Cardiac muscle cell (in vitro differentiated cells and primary cell): ENCODE data around the gene TJP2. TPM values are rescaled to one million over a fixed set of nuclear protein-coding genes. Genes with fewer than 3 reads are reported as not detected.

Experiments used
- DNase-seq, 2 donors: peaks; one replicate each; pipeline versions ENCODE4 v3.0.0 to v3.0.0-alpha.2; 2010 to 2017; ENCODE audit warnings: low read depth in 1 of 2, low spot score in 1 of 2
- H3K27ac ChIP-seq: fragments of 200-600 bp; sonication (generic); 2 replicates; pipeline ENCODE4 v1.5.1; 2016
- H3K27me3 ChIP-seq: fragments of 200-600 bp; sonication (generic); 2 replicates; pipeline ENCODE4 v1.6.0; 2016; ENCODE audit warnings: control low read depth
- H3K36me3 ChIP-seq: fragments of 200-600 bp; sonication (generic); 2 replicates; pipeline ENCODE4 v1.5.1; 2016; ENCODE audit warnings: control low read depth
- H3K4me1 ChIP-seq: fragments of 200-600 bp; sonication (generic); 2 replicates; pipeline ENCODE4 v1.8.1; 2017; ENCODE audit warnings: low read depth, mild to moderate bottlenecking, mixed run types
- H3K4me3 ChIP-seq: fragments of 200-600 bp; sonication (generic); 2 replicates; pipeline ENCODE4 v1.5.1; 2016; ENCODE audit warnings: mild to moderate bottlenecking
- H3K9me3 ChIP-seq: fragments of 200-600 bp; sonication (generic); 2 replicates; pipeline ENCODE4 v1.5.1; 2017; ENCODE audit warnings: low read depth, mild to moderate bottlenecking, control low read depth
- CTCF ChIP-seq: IDR thresholded peaks from 2 replicates; pipeline ENCODE4 v1.5.1; 2012; ENCODE audit warnings: low read depth, mild to moderate bottlenecking, low read length
- polyA plus RNA-seq: library from polyadenylated mRNA; unstranded; fragments of >200 nt; fragmentation: Nextera tagmentation; extraction: Ambion mirVana; gene quantifications from 2 replicates; pipeline ENCODE4 v1.2.1, GENCODE V29; 2016
- total RNA-seq: library from RNA; depleted of rRNA; stranded (reverse); fragments of >200 nt; gene quantifications from 2 replicates; pipeline ENCODE4 v1.2.3, GENCODE V29; 2016

The TJP2 gene
- total and polyA plus RNA-seq, 2 experiments from 2014 or later = 69.3 to 102 TPM

GRCh38 chr9:69206047-69206446 lies 32.0 kb downstream of the TJP2 start:
- no peaks in the 10 kb centered on the region for H3K9me3 ChIP-seq
- no peak for TF ChIP-seq CTCF
- no peak for DNase-seq

DNA sequence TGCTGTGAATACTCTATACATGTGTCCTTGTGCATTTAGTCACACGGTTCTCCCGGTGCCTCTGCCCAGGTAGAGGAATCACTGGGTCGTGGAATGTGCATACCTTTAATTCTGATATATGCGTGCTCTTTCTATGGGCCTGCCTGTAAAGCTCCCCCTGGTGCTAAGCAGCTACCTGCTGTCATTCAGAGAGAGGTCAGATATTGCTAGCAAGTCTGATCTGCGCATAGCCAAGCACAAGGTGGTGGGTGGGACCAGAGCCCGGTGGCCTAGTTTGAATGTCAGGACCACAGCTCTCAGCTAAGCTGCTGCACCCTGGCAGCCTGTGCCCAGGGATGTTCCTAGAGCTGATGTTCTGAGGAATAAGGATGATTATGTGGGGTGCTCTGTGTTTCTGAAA lies 33.4 kb downstream of the TJP2 start:
- Histone ChIP-seq H3K9me3 (no peaks in the 10 kb centered on the region), H3K27ac (peak overlapping the region; percentile 68), H3K4me1 (peaks cover 56% of the 10 kb centered on the region), H3K4me3 (no peak overlapping the region), H3K36me3 (no peaks in the 10 kb centered on the region), H3K27me3 (no peaks in the 10 kb centered on the region)
- DNase-seq = peak in 1 of 2 donors; percentile 49
- no peak for TF ChIP-seq CTCF

More at GRCh38 chr9:69206047-69206446, 32.0 kb downstream of the TJP2 start:
- peaks cover 42% of the 10 kb centered on the region for H3K4me1 ChIP-seq
- H3K27me3 ChIP-seq = no peaks in the 10 kb centered on the region
- H3K27ac ChIP-seq = peak overlapping the region; percentile 78
- H3K36me3 ChIP-seq = no peaks in the 10 kb centered on the region
- H3K4me3 ChIP-seq = no peak overlapping the region

DNA sequence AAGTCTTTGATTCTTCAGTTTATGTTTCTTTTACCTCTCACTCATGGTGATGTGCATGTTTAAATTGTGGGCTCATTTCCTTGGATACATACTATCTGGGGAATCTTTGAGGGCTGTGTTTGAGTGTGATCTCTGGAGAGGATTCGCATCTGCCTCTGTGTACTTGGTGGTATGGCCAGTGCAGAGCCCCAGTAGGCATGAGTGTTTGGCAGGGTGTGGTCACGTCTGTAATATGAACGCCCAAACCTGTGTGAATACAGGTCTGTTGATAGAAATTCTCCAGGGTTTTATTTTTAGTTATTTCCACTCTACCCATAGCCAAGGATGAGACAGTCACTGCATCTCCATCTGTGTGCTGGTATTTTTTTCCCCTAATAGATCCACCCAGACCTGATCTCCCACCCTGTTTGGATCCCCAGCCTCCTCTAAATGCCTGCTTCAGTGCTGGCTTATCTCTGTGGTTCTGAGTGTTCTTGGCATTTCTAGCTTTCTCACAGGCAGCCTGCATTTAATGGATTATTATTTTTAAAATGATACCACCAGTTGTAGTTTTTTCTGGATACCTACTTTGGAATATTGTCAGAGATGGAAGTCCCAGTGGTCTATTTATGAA lies 37.5 kb downstream of the TJP2 start:
- Histone ChIP-seq H3K9me3 (no peaks in the 10 kb centered on the region), H3K36me3 (no peaks in the 10 kb centered on the region), H3K27me3 (no peaks in the 10 kb centered on the region), H3K4me1 (peaks cover 60% of the 10 kb centered on the region), H3K4me3 (no peak overlapping the region), H3K27ac (peak overlapping the region; percentile 93)
- no peak for DNase-seq
- TF ChIP-seq CTCF = no peak

DNA sequence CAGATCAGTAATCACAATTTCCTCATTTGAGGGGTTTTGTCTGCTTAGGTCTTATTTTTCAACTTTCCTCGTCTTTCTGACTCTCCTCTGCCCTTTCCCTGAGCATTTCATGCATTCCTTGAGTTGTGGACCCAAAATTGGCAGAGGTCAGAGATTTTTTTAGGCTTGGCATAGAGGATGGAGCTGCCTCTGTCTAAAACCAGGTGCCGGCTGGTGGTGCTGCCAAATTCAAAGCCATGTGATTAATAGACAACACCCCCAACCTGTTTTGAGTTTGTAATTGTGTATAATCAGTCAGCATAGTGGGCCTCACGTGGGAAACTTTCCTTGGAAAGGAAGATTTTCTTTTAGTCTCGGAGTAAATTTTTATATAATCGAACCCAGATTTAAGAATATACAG lies 39.6 kb downstream of the TJP2 start:
- TF ChIP-seq CTCF = no peak

DNA sequence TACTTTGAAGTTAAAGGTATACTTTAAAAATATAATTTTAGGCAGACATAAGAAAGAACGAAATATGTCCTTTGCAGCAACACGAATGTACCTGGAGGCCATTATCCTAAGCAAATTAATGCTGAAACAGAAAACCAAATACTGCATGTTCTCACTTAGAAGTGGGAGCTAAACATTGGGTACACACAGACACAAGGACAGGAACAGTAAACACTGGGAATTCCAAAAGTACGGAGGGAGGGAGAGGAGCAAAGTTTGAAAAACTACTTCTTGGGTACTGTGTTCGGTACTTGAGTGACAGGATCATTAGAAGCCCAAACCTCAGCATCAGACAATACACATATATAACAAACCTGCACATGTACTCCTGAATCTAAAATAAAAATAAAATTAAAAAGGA lies 40.9 kb downstream of the TJP2 start:
- Histone ChIP-seq H3K4me3 (no peak overlapping the region), H3K27ac (peak overlapping the region; percentile 97), H3K36me3 (peaks cover 10% of the 10 kb centered on the region), H3K9me3 (no peaks in the 10 kb centered on the region), H3K4me1 (peaks cover 55% of the 10 kb centered on the region), H3K27me3 (no peaks in the 10 kb centered on the region)
- DNase-seq = no peak
- TF ChIP-seq CTCF = no peak

More for the DNA sequence above, 39.6 kb downstream of the TJP2 start:
- H3K4me1 ChIP-seq = peaks cover 55% of the 10 kb centered on the region
- no peak for DNase-seq
- no peak overlapping the region for H3K4me3 ChIP-seq
- H3K36me3 ChIP-seq = peaks cover 2% of the 10 kb centered on the region
- H3K27me3 ChIP-seq = no peaks in the 10 kb centered on the region
- peak overlapping the region; percentile 97 for H3K27ac ChIP-seq
- H3K9me3 ChIP-seq = no peaks in the 10 kb centered on the region
